OCI-LY7 (cell line): ENCODE results near the gene DTNB. TPM values are rescaled to one million over a fixed set of nuclear protein-coding genes. Genes with fewer than 3 reads are reported as not detected.

Experiments used
- BruUV-seq: library from RNA; stranded (reverse); fragments of 400-500 nt; replicated peaks from 2 replicates; lab custom pipeline; 2021; lab: Mats Ljungman, UMichigan
- CTCF ChIA-PET: fragments of 300-600 bp; sonication (Branson Sonifier 250); formaldehyde crosslinking; loops from one replicate; lab custom pipeline; 2022; ENCODE audit warnings: antibody characterized with exemption; ENCODE audit not compliant: unreplicated experiment; lab: Charles Lee
- POLR2A ChIA-PET: fragments of 300-600 bp; sonication (Branson Sonifier 250); formaldehyde crosslinking; loops from one replicate; lab custom pipeline; 2022; ENCODE audit warnings: antibody characterized with exemption; lab: Charles Lee
- DNase-seq: peaks from one replicate; pipeline ENCODE4 v3.0.0-alpha.2; 2015; ENCODE audit warnings: low spot score
- H2AFZ ChIP-seq: fragments of 200-600 bp; sonication (generic), shearing (Covaris generic); 2 replicates; pipeline ENCODE4 v1.6.1; 2014; ENCODE audit warnings: mild to moderate bottlenecking, antibody characterized with exemption, low read length, moderate library complexity
- H3K27ac ChIP-seq: fragments of 200-600 bp; sonication (generic); 2 replicates; pipeline ENCODE4 v1.5.1; 2014; ENCODE audit warnings: mixed run types, low read depth, mild to moderate bottlenecking, moderate library complexity, low read length, inconsistent platforms; ENCODE audit not compliant: poor library complexity, severe bottlenecking
- H3K36me3 ChIP-seq: fragments of 200-600 bp; sonication (generic); 2 replicates; pipeline ENCODE4 v1.6.1; 2014; ENCODE audit warnings: mild to moderate bottlenecking, antibody characterized with exemption, low read length, moderate library complexity, mixed read lengths; ENCODE audit not compliant: insufficient read depth
- H3K4me1 ChIP-seq: fragments of 200-600 bp; sonication (generic); 2 replicates; pipeline ENCODE4 v1.5.1; 2014; ENCODE audit warnings: mild to moderate bottlenecking, low read length; ENCODE audit not compliant: insufficient read depth, poor library complexity, severe bottlenecking
- H3K4me2 ChIP-seq: fragments of 200-600 bp; sonication (generic); 2 replicates; pipeline ENCODE4 v1.6.1; 2014; ENCODE audit warnings: mild to moderate bottlenecking, low read length
- H3K4me3 ChIP-seq: fragments of 200-600 bp; sonication (generic); 2 replicates; pipeline ENCODE4 v1.5.1; 2014; ENCODE audit warnings: mild to moderate bottlenecking, low read depth, low read length; ENCODE audit not compliant: poor library complexity, severe bottlenecking
- H3K79me2 ChIP-seq: fragments of 200-600 bp; sonication (generic); 2 replicates; pipeline ENCODE4 v1.6.1; 2016; ENCODE audit warnings: low read depth, mild to moderate bottlenecking, low read length, moderate library complexity, mixed read lengths; ENCODE audit not compliant: insufficient read depth
- H3K9me2 ChIP-seq: fragments of 200-600 bp; sonication (generic); 2 replicates; pipeline ENCODE4 v1.6.1; 2016; ENCODE audit warnings: mild to moderate bottlenecking, low read length, mixed read lengths; ENCODE audit not compliant: insufficient read depth
- H3K9me3 ChIP-seq: fragments of 200-600 bp; sonication (generic); 2 replicates; pipeline ENCODE4 v1.6.1; 2014; ENCODE audit warnings: mild to moderate bottlenecking, mixed run types, low read length, mixed read lengths
- H4K20me1 ChIP-seq: fragments of 200-600 bp; sonication (generic); 2 replicates; pipeline ENCODE4 v1.6.1; 2014; ENCODE audit warnings: mild to moderate bottlenecking, antibody characterized with exemption, low read length, moderate library complexity, mixed read lengths; ENCODE audit not compliant: insufficient read depth
- CTCF ChIP-seq: fragments of 200-600 bp; sonication (generic); conservative IDR thresholded peaks from 2 replicates; pipeline ENCODE4 v1.5.1; 2014; ENCODE audit warnings: mild to moderate bottlenecking, antibody characterized with exemption, low read length, moderate library complexity, mixed read lengths
- EZH2phosphoT487 ChIP-seq: fragments of 200-600 bp; sonication (generic); IDR thresholded peaks from 2 replicates; pipeline ENCODE4 v1.6.1; 2018; ENCODE audit warnings: low read depth, borderline replicate concordance, mild to moderate bottlenecking, mixed run types, antibody characterized with exemption, low read length, moderate library complexity, mixed read lengths
- intact Hi-C: fragments of 100-400 bp; cut with micrococcal nuclease; formaldehyde crosslinking; loops from one replicate; pipeline ENCODE4 v1.10.0; 2022; ENCODE audit not compliant: unreplicated experiment
- total RNA-seq, 2 experiments: library from RNA; depleted of rRNA in 1 of 2; stranded (reverse); fragments of >200 nt in 1 of 2; shearing (Covaris generic) in 1 of 2; gene quantifications; 2 replicates each; pipeline ENCODE4 v1.2.3, GENCODE V29; 2014 to 2022

Gene DTNB
- total RNA-seq, 2 experiments from 2014 or later: 16.1 to 28.3 TPM

DNA sequence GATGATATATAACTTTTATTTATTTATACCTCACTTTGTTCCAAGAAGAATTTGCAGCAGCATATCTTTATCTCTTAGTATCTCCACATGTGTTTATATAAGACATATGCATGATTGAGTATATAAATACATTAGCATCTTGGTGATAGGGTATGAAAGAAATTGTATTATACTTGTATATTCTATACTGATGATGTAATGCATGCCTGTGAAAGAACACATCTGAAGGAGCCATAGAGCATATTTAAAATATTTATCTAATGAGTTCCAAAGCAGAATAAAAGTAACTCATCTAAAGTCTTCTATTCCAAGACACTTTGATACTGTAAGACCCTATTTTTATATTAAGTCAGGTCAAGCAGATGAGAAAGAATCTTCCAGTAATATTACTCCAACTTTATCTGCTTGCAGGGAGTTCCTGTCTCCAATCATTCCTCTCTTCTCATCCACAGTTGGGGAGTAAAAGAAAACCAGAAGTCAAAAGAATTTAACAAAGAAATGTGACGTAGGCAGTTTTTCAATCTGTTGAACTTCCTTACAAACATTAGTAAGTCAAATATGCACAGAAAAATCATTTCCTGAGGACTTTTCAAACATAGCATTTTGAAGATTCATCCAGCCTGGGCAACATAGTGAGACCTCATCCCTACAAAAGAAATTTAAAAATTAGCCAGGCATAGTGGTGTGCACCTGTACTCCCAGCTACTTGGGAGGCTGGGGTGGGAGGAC, 76.7 kb downstream of the DTNB start:
- Histone ChIP-seq H3K79me2 (no peaks in the 10 kb centered on the region), H4K20me1 (no peaks in the 10 kb centered on the region), H3K4me2 (no peak overlapping the region), H3K4me3 (no peak overlapping the region), H3K4me1 (no peaks in the 10 kb centered on the region), H3K27ac (no peak overlapping the region), H2AFZ (no peak overlapping the region), H3K9me3 (no peaks in the 10 kb centered on the region; the same call in 1 of the 2 replicates), H3K9me2 (no peaks in the 10 kb centered on the region), H3K36me3 (no peaks in the 10 kb centered on the region)
- TF ChIP-seq EZH2phosphoT487 (no peak), CTCF (no peak)
- BruUV-seq: no TSS peak
- no peak for DNase-seq
- ChIA-PET CTCF (no interaction called here), POLR2A (interaction anchor here (0.6 to 1.3 kb wide), 2 partner anchors 12 to 179 kb away, joined by 3 to 4 read pairs; no protein-coding TSS in a partner anchor)
- intact Hi-C loops: no loop called here

DNA sequence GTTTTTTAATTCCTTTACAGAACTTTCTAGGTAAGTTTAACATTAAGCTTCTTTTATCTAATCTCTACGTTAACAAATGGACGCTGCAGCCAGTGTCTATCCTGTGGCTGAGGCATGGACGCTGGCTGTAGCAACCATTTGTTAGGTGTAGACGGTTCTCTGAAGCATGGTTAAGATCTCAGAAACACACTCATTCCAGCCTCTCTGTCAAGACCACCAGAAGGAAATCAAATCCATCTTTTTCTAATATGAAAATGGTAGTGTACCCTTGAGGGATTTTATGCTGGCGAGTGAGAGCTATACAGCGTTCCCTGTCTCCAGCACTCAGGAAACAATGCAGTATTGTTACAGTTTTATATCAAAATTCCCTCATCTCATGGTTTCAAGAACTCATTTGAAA, 78.0 kb downstream of the DTNB start:
- no peaks in the 10 kb centered on the region for H3K36me3 ChIP-seq
- no peaks in the 10 kb centered on the region for H3K79me2 ChIP-seq
- no TSS peak for BruUV-seq
- no peak overlapping the region for H3K4me3 ChIP-seq
- intact Hi-C loops: no loop called here
- no peak overlapping the region for H3K4me2 ChIP-seq
- H3K9me3 ChIP-seq: no peaks in the 10 kb centered on the region; the same call in 1 of the 2 replicates
- ChIA-PET CTCF (no interaction called here), POLR2A (interaction anchor here (0.7 to 1.3 kb wide), 2 partner anchors 13 to 732 kb away, joined by 4 to 7 read pairs; no protein-coding TSS in a partner anchor)
- H3K9me2 ChIP-seq: no peaks in the 10 kb centered on the region
- DNase-seq: no peak
- no peak overlapping the region for H2AFZ ChIP-seq
- no peaks in the 10 kb centered on the region for H4K20me1 ChIP-seq
- no peak overlapping the region for H3K27ac ChIP-seq
- no peaks in the 10 kb centered on the region for H3K4me1 ChIP-seq
- TF ChIP-seq EZH2phosphoT487 (no peak), CTCF (no peak)

DNA sequence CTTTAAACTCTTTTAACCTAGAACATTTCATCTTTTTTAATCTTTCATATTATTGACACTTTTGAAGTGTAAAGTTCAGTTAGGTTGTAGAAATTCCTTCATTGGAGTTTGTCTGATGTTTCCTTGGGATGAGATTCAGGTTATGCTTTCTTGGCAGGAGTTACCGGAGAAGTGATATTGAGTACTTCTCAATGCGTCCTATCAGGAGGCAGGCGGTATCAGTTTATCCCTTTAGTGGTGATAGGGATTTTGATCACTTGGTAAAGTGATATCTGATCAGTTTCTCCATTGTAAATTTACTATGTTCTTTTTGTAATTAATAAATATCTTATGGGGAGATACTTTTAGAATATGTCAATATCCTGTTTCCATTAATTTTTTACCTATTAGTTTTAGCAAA, 78.4 kb downstream of the DTNB start:
- DNase-seq: no peak
- Histone ChIP-seq H3K79me2 (no peaks in the 10 kb centered on the region), H3K4me3 (no peak overlapping the region), H3K9me3 (no peaks in the 10 kb centered on the region; the same call in 1 of the 2 replicates), H3K4me1 (no peaks in the 10 kb centered on the region), H4K20me1 (no peaks in the 10 kb centered on the region), H3K4me2 (no peak overlapping the region), H3K36me3 (no peaks in the 10 kb centered on the region), H3K9me2 (no peaks in the 10 kb centered on the region), H3K27ac (no peak overlapping the region), H2AFZ (no peak overlapping the region)
- intact Hi-C loops: no loop called here
- BruUV-seq: no TSS peak
- ChIA-PET CTCF (no interaction called here), POLR2A (no interaction called here)
- no peak for TF ChIP-seq CTCF
- TF ChIP-seq EZH2phosphoT487: no peak
